B cell (primary cell): ENCODE measurements around the gene LRP1-AS. TPM values are rescaled to one million over a fixed set of nuclear protein-coding genes. Genes with fewer than 3 reads are reported as not detected.

Experiments
- ATAC-seq: fragments of 200-7000 bp; cut with Tn5 transposase; one replicate; pipeline ENCODE4 v1.10.0; 2021; ENCODE audit warnings: low read depth, mild to moderate bottlenecking, moderate number of reproducible peaks, moderate library complexity
- CTCF ChIA-PET: fragments of 350-600 bp; sonication (Branson Sonifier 250); formaldehyde crosslinking; loops from one replicate; lab custom pipeline; 2021; ENCODE audit warnings: antibody characterized with exemption, inconsistent platforms; lab: Charles Lee
- POLR2A ChIA-PET: fragments of 350-600 bp; sonication (Branson Sonifier 250); formaldehyde crosslinking; loops from one replicate; lab custom pipeline; 2021; ENCODE audit warnings: antibody characterized with exemption; lab: Charles Lee
- DNase-seq: peaks from one replicate; pipeline ENCODE4 v3.0.0; 2013
- H2AFZ ChIP-seq: 2 replicates; pipeline ENCODE4 v1.6.1; 2012; ENCODE audit warnings: mild to moderate bottlenecking, low read depth, low read length; ENCODE audit not compliant: insufficient read depth, poor library complexity, severe bottlenecking
- H3K27ac ChIP-seq, 2 donors: 1 replicate in 1 of 2; 2 replicates in 1 of 2; pipeline ENCODE4 v1.5.1; 2012 to 2013; ENCODE audit warnings: low read length in 2 of 2, mild to moderate bottlenecking in 2 of 2, moderate library complexity in 1 of 2
- H3K27me3 ChIP-seq, 4 experiments: fragments of 200-600 bp in 1 of 4; sonication (generic) in 1 of 4; replicated peaks in 1 of 4; 1 replicate in 2 of 4; 2 replicates in 2 of 4; pipeline versions ENCODE4 v1.6.1 to v1.7.0; 2013 to 2016; ENCODE audit warnings: low read length in 3 of 4, mild to moderate bottlenecking in 2 of 4, mixed read lengths in 1 of 4, moderate library complexity in 1 of 4; ENCODE audit not compliant: insufficient read depth in 4 of 4, control insufficient read depth in 3 of 4; ENCODE audit errors: control extremely low read depth in 1 of 4
- H3K36me3 ChIP-seq, 2 experiments: replicated peaks in 1 of 2; 1 replicate in 1 of 2; 2 replicates in 1 of 2; pipeline versions ENCODE4 v1.6.1 to v1.7.1; 2013; ENCODE audit warnings: low read length in 1 of 2; ENCODE audit not compliant: insufficient read depth in 2 of 2, control insufficient read depth in 1 of 2; ENCODE audit errors: control extremely low read depth in 1 of 2, extremely low read depth in 1 of 2
- H3K4me1 ChIP-seq, 2 donors: fragments of 200-600 bp in 1 of 2; sonication (generic) in 1 of 2; 1 replicate in 1 of 2; 2 replicates in 1 of 2; pipeline versions ENCODE4 v1.5.1 to v1.6.1; 2013 to 2017; ENCODE audit warnings: low read length in 2 of 2; ENCODE audit not compliant: control insufficient read depth in 2 of 2, insufficient read depth in 2 of 2
- H3K4me2 ChIP-seq: replicated peaks from 2 replicates; pipeline ENCODE3; 2012; ENCODE audit warnings: mild to moderate bottlenecking, low read depth, low read length; ENCODE audit not compliant: poor library complexity, severe bottlenecking
- H3K4me3 ChIP-seq, 5 experiments: fragments of 200-600 bp in 1 of 5; sonication (generic) in 1 of 5; 1 replicate in 3 of 5; 2 replicates in 2 of 5; pipeline versions ENCODE4 v1.5.1 to v1.7.0; 2011 to 2016; ENCODE audit warnings: low read length in 4 of 5, mild to moderate bottlenecking in 4 of 5, low read depth in 2 of 5, control low read depth in 1 of 5, moderate library complexity in 1 of 5; ENCODE audit not compliant: insufficient read depth in 1 of 5; ENCODE audit errors: control extremely low read depth in 1 of 5, extremely low read depth in 1 of 5
- H3K79me2 ChIP-seq: fragments of 200-600 bp; sonication (generic); one replicate; pipeline ENCODE4 v1.6.0; 2016; ENCODE audit warnings: low read length; ENCODE audit not compliant: control insufficient read depth, insufficient read depth
- H3K9ac ChIP-seq: fragments of 200-600 bp; sonication (generic); 2 replicates; pipeline ENCODE4 v1.6.1; 2017; ENCODE audit warnings: mild to moderate bottlenecking, low read length, moderate library complexity
- H3K9me3 ChIP-seq, 3 donors: one replicate each; pipeline versions ENCODE4 v1.6.1 to v1.7.1; 2013; ENCODE audit warnings: low read length in 2 of 3; ENCODE audit not compliant: control insufficient read depth in 2 of 3, insufficient read depth in 1 of 3; ENCODE audit errors: control extremely low read depth in 1 of 3
- H4K20me1 ChIP-seq: 2 replicates; pipeline ENCODE4 v1.6.0; 2012; ENCODE audit warnings: mild to moderate bottlenecking, low read length; ENCODE audit not compliant: insufficient read depth, control insufficient read depth, poor library complexity, severe bottlenecking
- H3K27ac Mint-ChIP-seq: one replicate; pipeline ENCODE4 v1.8.0; 2021; ENCODE audit warnings: mixed read lengths
- H3K27me3 Mint-ChIP-seq: one replicate; pipeline ENCODE4 v1.8.0; 2021; ENCODE audit warnings: mixed read lengths
- H3K4me1 Mint-ChIP-seq: one replicate; pipeline ENCODE4 v1.8.0; 2021; ENCODE audit warnings: mixed read lengths
- H3K4me3 Mint-ChIP-seq: one replicate; pipeline ENCODE4 v1.8.0; 2021; ENCODE audit warnings: mixed read lengths
- H3K9me3 Mint-ChIP-seq: one replicate; pipeline ENCODE4 v1.8.0; 2022; ENCODE audit warnings: mixed read lengths; ENCODE audit not compliant: insufficient read depth
- EZH2 ChIP-seq: IDR thresholded peaks from 2 replicates; pipeline ENCODE4 v1.6.1; 2012; ENCODE audit warnings: borderline replicate concordance, low read depth, mild to moderate bottlenecking, moderate library complexity, low read length; ENCODE audit not compliant: insufficient read depth, poor library complexity, severe bottlenecking
- WGBS: methylation state at CpG from one replicate; pipeline ENCODE4 v1.1.5; 2013; ENCODE audit warnings: missing lambda C conversion rate; ENCODE audit not compliant: insufficient coverage; 5-methylcytosine and 5-hydroxymethylcytosine counted together
- intact Hi-C: fragments of 100-400 bp; cut with micrococcal nuclease; formaldehyde crosslinking; loops from one replicate; pipeline ENCODE4 v1.10.0; 2022
- polyA plus RNA-seq: library from polyadenylated mRNA; depleted of rRNA; stranded (reverse); fragments of >200 nt; gene quantifications from 2 replicates; pipeline ENCODE4 v1.2.3, GENCODE V29; 2012
- total RNA-seq, 2 donors: library from RNA; stranded (reverse); fragments of 120-200 nt in 1 of 2; gene quantifications; 1 replicate in 1 of 2; 2 replicates in 1 of 2; pipeline versions ENCODE4 v1.2.3 to v1.2.4, GENCODE V29; 2013 to 2022
- TF ChIP-seq, protein P1 (sequence below): fragments of 200-600 bp; IDR thresholded peaks from one replicate; pipeline ENCODE4 v1.8.0; 2022; ENCODE audit warnings: antibody characterized with exemption, mild to moderate bottlenecking

Gene LRP1-AS
- total and polyA plus RNA-seq, 2 donors (not counting 1 experiment from before 2014, with no cell fraction given) = not detected

DNA sequence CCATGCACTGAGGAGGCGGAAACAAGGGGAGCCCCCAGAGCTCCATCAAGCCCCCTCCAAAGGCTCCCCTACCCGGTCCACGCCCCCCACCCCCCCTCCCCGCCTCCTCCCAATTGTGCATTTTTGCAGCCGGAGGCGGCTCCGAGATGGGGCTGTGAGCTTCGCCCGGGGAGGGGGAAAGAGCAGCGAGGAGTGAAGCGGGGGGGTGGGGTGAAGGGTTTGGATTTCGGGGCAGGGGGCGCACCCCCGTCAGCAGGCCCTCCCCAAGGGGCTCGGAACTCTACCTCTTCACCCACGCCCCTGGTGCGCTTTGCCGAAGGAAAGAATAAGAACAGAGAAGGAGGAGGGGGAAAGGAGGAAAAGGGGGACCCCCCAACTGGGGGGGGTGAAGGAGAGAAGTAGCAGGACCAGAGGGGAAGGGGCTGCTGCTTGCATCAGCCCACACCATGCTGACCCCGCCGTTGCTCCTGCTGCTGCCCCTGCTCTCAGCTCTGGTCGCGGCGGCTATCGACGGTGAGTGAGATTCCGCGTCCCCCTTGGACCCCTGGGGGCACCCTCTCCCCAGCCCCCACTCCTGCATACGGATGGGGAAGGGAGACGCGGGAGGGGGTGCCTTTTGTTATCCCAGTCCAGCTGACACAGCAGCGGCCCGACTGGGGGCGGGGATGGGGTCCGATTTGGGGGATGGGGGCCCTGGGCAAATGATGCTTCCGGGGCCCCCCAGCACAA, 18.7 kb downstream of the LRP1-AS start:
- ChIA-PET CTCF (interaction anchor here (0.7 to 8.1 kb wide), 12 partner anchors 12 to 124 kb away, joined by 3 to 108 read pairs (median 6); no protein-coding TSS in a partner anchor), POLR2A (interaction anchor here (0.6 to 2.1 kb wide), 4 partner anchors 17 to 906 kb away, joined by 3 to 14 read pairs (median 4); partner anchors contain the start of gene STAT6)
- H4K20me1 ChIP-seq = no peaks in the 10 kb centered on the region
- peaks cover 0 to 13% (median 3%) of the 10 kb centered on the region in 4 experiments for H3K27me3 ChIP-seq
- Mint-ChIP-seq H3K9me3 (no peaks in the 10 kb centered on the region), H3K4me3 (peak overlapping the region; percentile 89), H3K27ac (no peak overlapping the region), H3K4me1 (peaks cover 16% of the 10 kb centered on the region), H3K27me3 (peaks cover 17% of the 10 kb centered on the region)
- H3K4me3 ChIP-seq = peak overlapping the region in 4 of 5 experiments; percentile 67 to 88 (median 81)
- peaks cover 11 to 21% of the 10 kb centered on the region in 2 donors for H3K4me1 ChIP-seq
- H3K4me2 ChIP-seq = peak overlapping the region; percentile 100
- no peaks in the 10 kb centered on the region for H3K36me3 ChIP-seq
- intact Hi-C loops = loop anchor here (1.0 to 5.0 kb wide), 2 partner anchors 41 to 371 kb away; no protein-coding TSS in a partner anchor
- no peak for ATAC-seq
- H3K9me3 ChIP-seq = peaks cover 0 to 2% (median 0%) of the 10 kb centered on the region in 3 donors
- H2AFZ ChIP-seq = peak overlapping the region; percentile 98
- H3K9ac ChIP-seq = peak overlapping the region; percentile 87
- H3K27ac ChIP-seq = no peak overlapping the region
- DNase-seq = no peak
- TF ChIP-seq, protein P1, sequence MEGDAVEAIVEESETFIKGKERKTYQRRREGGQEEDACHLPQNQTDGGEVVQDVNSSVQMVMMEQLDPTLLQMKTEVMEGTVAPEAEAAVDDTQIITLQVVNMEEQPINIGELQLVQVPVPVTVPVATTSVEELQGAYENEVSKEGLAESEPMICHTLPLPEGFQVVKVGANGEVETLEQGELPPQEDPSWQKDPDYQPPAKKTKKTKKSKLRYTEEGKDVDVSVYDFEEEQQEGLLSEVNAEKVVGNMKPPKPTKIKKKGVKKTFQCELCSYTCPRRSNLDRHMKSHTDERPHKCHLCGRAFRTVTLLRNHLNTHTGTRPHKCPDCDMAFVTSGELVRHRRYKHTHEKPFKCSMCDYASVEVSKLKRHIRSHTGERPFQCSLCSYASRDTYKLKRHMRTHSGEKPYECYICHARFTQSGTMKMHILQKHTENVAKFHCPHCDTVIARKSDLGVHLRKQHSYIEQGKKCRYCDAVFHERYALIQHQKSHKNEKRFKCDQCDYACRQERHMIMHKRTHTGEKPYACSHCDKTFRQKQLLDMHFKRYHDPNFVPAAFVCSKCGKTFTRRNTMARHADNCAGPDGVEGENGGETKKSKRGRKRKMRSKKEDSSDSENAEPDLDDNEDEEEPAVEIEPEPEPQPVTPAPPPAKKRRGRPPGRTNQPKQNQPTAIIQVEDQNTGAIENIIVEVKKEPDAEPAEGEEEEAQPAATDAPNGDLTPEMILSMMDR = no peak
- no peak for TF ChIP-seq EZH2
- 18% methylated on average over 10 of the region's 35 CpGs for WGBS
- H3K79me2 ChIP-seq = no peaks in the 10 kb centered on the region
